ENCODE data around the gene MLXIPL. TPM values are rescaled to one million over a fixed set of nuclear protein-coding genes. Genes with fewer than 3 reads are reported as not detected.
"Not testable (repeated sequence)": the region's sequence is repeated elsewhere in the genome, so short reads cannot be mapped to it uniquely, and the experiment has no call there.

The MLXIPL gene
- total and polyA plus RNA-seq, 5 donors: 3.2 to 14.8 (median 3.7) TPM

DNA sequence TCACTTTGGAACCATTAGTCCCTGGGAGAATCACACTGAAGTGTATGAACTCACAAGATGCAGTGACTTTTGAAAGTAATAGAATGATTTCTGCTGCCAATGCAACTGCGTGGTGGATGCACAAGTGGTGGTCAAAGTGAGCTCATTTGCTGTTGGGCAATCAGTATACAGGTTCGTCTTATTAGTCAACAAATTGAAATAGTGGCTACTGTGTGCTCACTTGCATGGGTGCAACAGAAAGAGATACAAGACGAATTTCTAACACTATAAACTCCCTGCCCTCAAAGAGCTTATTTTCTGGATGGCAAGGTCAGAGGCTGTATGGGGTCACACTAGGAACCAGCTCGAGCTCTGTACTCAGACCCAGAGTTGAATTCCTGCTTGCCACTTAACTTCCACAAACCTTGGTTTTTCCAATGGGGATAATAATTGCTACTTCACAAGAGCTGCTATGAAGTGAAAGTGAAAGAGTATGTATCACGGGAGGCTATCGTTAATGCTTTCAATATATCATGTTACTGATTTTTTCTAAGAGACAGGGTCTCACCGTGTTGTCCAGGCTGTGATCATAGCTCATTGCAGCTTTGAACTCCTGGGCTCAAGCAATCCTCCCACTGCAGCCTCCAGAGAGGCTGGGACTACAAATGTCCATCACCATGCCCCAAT, 58.5 kb downstream of the MLXIPL start:
- no peak overlapping the region for H3K27ac ChIP-seq (ENCODE audit: low read length)

DNA sequence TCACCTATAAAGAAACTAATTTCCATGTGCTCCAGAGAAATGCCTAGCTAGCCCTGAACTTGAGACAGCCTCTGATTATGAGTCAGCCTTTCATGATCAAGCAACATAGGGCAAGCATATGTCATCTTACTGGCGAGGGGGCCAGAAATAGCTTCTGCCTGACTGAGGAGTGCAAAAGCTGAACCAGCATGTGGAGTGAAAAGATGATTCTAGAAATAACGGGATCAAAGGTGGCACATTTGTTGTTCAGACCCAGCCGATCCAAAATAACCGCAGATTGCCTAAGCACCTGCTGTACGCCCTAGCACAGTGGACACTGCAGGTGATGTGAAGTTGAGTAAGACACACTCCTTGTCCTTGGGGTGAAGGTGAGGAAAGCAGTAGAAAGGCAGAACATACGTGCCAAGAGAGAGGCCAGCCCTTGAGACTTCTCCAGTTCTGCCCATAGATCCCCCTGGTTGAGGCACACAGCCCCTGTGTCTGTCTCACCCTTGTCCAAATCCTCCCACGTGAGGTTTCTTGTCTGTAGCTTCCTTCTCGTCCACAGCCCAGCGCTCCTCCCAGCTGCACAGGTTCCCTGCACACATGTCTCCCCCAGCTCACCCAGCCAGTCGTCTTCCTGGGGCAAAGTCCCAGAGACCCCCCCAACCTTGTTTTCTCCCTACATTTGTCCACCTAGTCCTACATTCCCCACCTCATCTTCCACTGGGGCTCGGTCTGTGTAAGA, 64.0 kb downstream of the MLXIPL start:
- ATAC-seq (no peak), DNase-seq (no peak)
- intact Hi-C loops (cut with DNase I): no loop called here
- 54% methylated on average over 11 of the region's 11 CpGs for WGBS
- H3K27ac ChIP-seq (ENCODE audit: low read length): no peak overlapping the region
- no peaks in the 10 kb centered on the region for H3K27me3 ChIP-seq (ENCODE audit: control insufficient read depth, insufficient read depth)
- no peaks in the 10 kb centered on the region for H3K9me3 ChIP-seq (ENCODE audit: control insufficient read depth, low read length)
- H3K4me3 ChIP-seq (ENCODE audit: low read length): no peak overlapping the region
- peaks cover 9% of the 10 kb centered on the region for H3K4me1 ChIP-seq (ENCODE audit: control insufficient read depth, insufficient read depth, low read length)

More for the DNA sequence above, 58.5 kb downstream of the MLXIPL start:
- intact Hi-C loops (cut with DNase I): no loop called here
- ATAC-seq (no peak), DNase-seq (no peak)
- no peak overlapping the region for H3K4me3 ChIP-seq (ENCODE audit: low read length)
- H3K9me3 ChIP-seq (ENCODE audit: control insufficient read depth, low read length): no peaks in the 10 kb centered on the region
- no peaks in the 10 kb centered on the region for H3K27me3 ChIP-seq (ENCODE audit: control insufficient read depth, insufficient read depth)
- WGBS: 67% methylated on average over 7 of the region's 7 CpGs
- no peaks in the 10 kb centered on the region for H3K4me1 ChIP-seq (ENCODE audit: control insufficient read depth, insufficient read depth, low read length)

- Histone ChIP-seq H3K27ac (ENCODE audit: low read length) (peak within 1 kb of the TSS; percentile 100), H3K4me1 (ENCODE audit: control insufficient read depth, insufficient read depth, low read length) (peaks cover 9% of the 10 kb centered on the region), H3K27me3 (ENCODE audit: control insufficient read depth, insufficient read depth) (no peaks in the 10 kb centered on the region), H3K9me3 (ENCODE audit: control insufficient read depth, low read length) (no peaks in the 10 kb centered on the region), H3K4me3 (ENCODE audit: low read length) (peak within 1 kb of the TSS; percentile 91)
- DNase-seq: peak; percentile 78 to 91 (median 90)
- intact Hi-C loops (cut with DNase I): no loop called here
- WGBS: 5% methylated on average over 83 of the region's 83 CpGs
- ATAC-seq: peak; percentile 68 to 78
Measured at GRCh38 chr7:73557397-73558257, 66.7 kb downstream of the MLXIPL start, which contains the start of gene BCL7B. Gene BCL7B, minus strand, starts transcription at chr7:73557690. Its CDS starts 112 bp downstream, at chr7:73557578.

DNA sequence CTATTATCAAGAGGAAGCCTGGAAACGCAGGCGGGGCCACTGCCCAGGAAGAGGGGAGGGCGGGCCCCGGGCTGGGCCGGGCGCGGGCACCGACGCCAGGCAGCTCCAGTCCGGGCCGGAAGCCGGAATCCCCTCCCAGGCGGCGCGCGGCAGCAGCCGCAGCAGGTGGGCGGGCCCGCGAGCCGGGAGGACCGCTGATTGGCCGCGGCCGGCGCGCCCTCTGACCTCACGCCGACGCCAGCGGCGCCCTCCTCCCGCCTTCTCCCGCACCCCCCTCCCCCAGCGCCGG, 67.3 kb downstream of the MLXIPL start:
- no peaks in the 10 kb centered on the region for H3K9me3 ChIP-seq (ENCODE audit: control insufficient read depth, low read length)
- peaks cover 9% of the 10 kb centered on the region for H3K4me1 ChIP-seq (ENCODE audit: control insufficient read depth, insufficient read depth, low read length)
- H3K4me3 ChIP-seq (ENCODE audit: low read length): peak overlapping the region; percentile 91
- ATAC-seq (peak; percentile 98), DNase-seq (peak; percentile 96 to 98 (median 98))
- intact Hi-C loops (cut with DNase I): no loop called here
- peak overlapping the region; percentile 100 for H3K27ac ChIP-seq (ENCODE audit: low read length)
- under 1% methylated on average over 36 of the region's 36 CpGs for WGBS
- no peaks in the 10 kb centered on the region for H3K27me3 ChIP-seq (ENCODE audit: control insufficient read depth, insufficient read depth)

GRCh38 chr7:73556208-73557107, 67.9 kb downstream of the MLXIPL start:
- ATAC-seq: no peak
- Histone ChIP-seq H3K4me3 (ENCODE audit: low read length) (peak overlapping the region; percentile 91), H3K9me3 (ENCODE audit: control insufficient read depth, low read length) (no peaks in the 10 kb centered on the region), H3K4me1 (ENCODE audit: control insufficient read depth, insufficient read depth, low read length) (peaks cover 9% of the 10 kb centered on the region), H3K27me3 (ENCODE audit: control insufficient read depth, insufficient read depth) (no peaks in the 10 kb centered on the region), H3K27ac (ENCODE audit: low read length) (peak overlapping the region; percentile 72)
- intact Hi-C loops (cut with DNase I): no loop called here
- no peak for DNase-seq
- WGBS: 21% methylated on average over 28 of the region's 28 CpGs

DNA sequence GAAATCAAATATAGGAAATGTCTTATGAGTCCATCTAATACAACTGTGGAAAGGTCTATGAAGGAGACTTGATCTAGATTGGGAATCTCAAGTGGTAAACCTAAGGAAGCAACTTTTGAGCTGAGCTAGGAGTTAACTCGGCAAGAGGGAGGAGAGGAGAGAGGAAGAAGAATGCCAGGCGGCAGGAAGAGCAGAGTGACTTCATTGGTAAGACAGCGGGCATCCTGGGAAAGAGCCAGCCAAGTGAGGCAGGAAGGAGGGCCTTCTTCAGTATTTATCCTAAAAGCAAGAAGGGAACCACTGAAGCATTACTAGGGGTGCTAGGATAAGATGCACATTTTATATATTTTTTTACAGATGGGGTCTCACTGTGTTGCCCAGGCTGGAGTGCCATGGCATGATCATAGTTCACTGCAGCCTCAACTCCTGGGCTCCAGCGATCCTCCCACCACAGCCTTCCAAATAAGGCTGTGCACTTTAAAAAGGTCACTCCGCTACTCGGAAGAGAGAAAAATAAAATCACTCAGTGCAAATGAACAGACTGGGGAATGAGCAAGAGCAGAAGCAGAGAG, 68.8 kb downstream of the MLXIPL start:
- Histone ChIP-seq H3K9me3 (ENCODE audit: control insufficient read depth, low read length) (no peaks in the 10 kb centered on the region), H3K27ac (ENCODE audit: low read length) (no peak overlapping the region), H3K4me1 (ENCODE audit: control insufficient read depth, insufficient read depth, low read length) (peaks cover 9% of the 10 kb centered on the region), H3K4me3 (ENCODE audit: low read length) (peak overlapping the region; percentile 91), H3K27me3 (ENCODE audit: control insufficient read depth, insufficient read depth) (no peaks in the 10 kb centered on the region)
- WGBS: 48% methylated on average over 6 of the region's 6 CpGs
- ATAC-seq (no peak), DNase-seq (no peak)
- intact Hi-C loops (cut with DNase I): no loop called here

DNA sequence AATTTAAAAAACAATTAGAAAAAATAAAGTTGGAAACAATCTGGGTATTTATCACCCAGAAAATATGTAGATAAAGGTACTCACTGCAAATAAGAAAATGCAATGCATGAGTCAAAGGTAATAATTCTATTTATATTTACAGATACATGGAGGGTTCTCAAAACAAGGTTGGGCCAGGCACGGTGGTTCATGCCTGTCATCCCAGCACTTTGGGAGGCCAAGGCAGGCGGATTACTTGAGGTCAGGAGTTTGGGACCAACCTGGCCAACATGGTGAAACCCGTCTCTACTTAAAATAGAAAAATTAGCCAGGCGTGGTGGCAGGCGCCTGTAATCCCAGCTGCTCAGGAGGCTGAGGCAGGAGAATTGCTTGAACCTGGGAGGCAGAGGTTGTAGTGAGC, 74.2 kb downstream of the MLXIPL start:
- DNase-seq; intact Hi-C loops (cut with DNase I); H3K4me1 ChIP-seq (ENCODE audit: control insufficient read depth, insufficient read depth, low read length); H3K4me3 ChIP-seq (ENCODE audit: low read length); ATAC-seq; H3K27ac ChIP-seq (ENCODE audit: low read length); H3K9me3 ChIP-seq (ENCODE audit: control insufficient read depth, low read length); H3K27me3 ChIP-seq (ENCODE audit: control insufficient read depth, insufficient read depth): not testable (repeated sequence)
- 89% methylated on average over 5 of the region's 5 CpGs for WGBS

DNA sequence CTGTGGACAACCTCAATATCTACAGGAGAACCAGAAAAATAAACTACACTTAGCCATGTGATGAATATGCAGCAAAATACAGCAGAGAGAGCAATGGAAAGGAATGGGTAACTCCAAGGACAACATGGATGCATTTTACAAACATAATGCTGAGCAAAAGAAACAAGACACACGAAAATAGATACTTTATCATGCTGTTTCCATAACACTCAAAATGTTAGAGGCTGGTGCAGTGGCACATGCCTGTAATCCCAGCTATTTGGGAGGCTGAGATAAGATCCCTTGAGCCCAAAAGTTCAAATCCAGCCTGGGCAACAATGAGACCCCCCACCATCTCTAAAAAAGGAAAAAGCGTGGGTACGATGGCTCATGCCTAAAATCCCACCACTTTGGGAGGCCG, 75.1 kb downstream of the MLXIPL start:
- DNase-seq (no peak), ATAC-seq (no peak)
- Histone ChIP-seq H3K4me3 (ENCODE audit: low read length) (no peak overlapping the region), H3K27ac (ENCODE audit: low read length) (peak overlapping the region; percentile 21), H3K27me3 (ENCODE audit: control insufficient read depth, insufficient read depth) (no peaks in the 10 kb centered on the region), H3K9me3 (ENCODE audit: control insufficient read depth, low read length) (no peaks in the 10 kb centered on the region), H3K4me1 (ENCODE audit: control insufficient read depth, insufficient read depth, low read length) (peaks cover 2% of the 10 kb centered on the region)
- 79% methylated on average over 4 of the region's 4 CpGs for WGBS
- intact Hi-C loops (cut with DNase I): no loop called here

DNA sequence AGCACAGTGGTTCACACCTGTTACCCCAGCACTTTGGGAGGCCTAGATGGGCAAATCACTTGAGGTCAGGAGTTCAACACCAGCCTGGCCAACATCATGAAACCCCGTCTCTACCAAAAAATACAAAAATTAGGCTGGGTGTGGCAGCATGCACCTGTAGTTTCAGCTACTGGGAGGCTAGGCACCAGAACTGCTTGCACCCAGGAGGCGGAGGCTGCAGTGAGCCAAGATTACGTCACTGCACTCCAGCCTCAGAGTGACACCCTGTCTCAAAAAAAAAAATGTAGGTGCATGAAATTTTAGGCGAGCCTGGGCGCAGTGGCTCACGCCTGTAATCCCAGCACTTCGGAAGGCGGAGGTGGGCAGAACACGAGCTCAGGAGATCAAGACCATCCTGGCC, 76.5 kb downstream of the MLXIPL start:
- no peak for ATAC-seq

GRCh38 chr7:73544678-73545077, 79.6 kb downstream of the MLXIPL start:
- WGBS: 99% methylated on average over 2 of the region's 2 CpGs
- intact Hi-C loops (cut with DNase I): no loop called here
- Histone ChIP-seq H3K4me3 (ENCODE audit: low read length) (no peak overlapping the region), H3K27me3 (ENCODE audit: control insufficient read depth, insufficient read depth) (no peaks in the 10 kb centered on the region), H3K4me1 (ENCODE audit: control insufficient read depth, insufficient read depth, low read length) (peaks cover 2% of the 10 kb centered on the region), H3K27ac (ENCODE audit: low read length) (no peak overlapping the region), H3K9me3 (ENCODE audit: control insufficient read depth, low read length) (no peaks in the 10 kb centered on the region)
- DNase-seq (no peak), ATAC-seq (no peak)

More for the DNA sequence above, 76.5 kb downstream of the MLXIPL start:
- Histone ChIP-seq H3K4me1 (ENCODE audit: control insufficient read depth, insufficient read depth, low read length) (peaks cover 2% of the 10 kb centered on the region), H3K9me3 (ENCODE audit: control insufficient read depth, low read length) (no peaks in the 10 kb centered on the region), H3K27ac (ENCODE audit: low read length) (no peak overlapping the region), H3K27me3 (ENCODE audit: control insufficient read depth, insufficient read depth) (no peaks in the 10 kb centered on the region), H3K4me3 (ENCODE audit: low read length) (no peak overlapping the region)
- WGBS: 94% methylated on average over 9 of the region's 9 CpGs
- DNase-seq: no peak
- intact Hi-C loops (cut with DNase I): no loop called here
